Muscle of arm (tissue), 12 donors: ENCODE results near the gene KASH5. TPM values are rescaled to one million over a fixed set of nuclear protein-coding genes. Genes with fewer than 3 reads are reported as not detected.
"Not testable (repeated sequence)": the region's sequence is repeated elsewhere in the genome, so short reads cannot be mapped to it uniquely, and the experiment has no call there.

Experiments
- DNase-seq: peaks from one replicate; pipeline ENCODE4 v3.0.0-alpha.2; 2013
- polyA plus RNA-seq, 12 donors: library from polyadenylated mRNA; unstranded; fragments of 120-200 nt; gene quantifications; one replicate each; pipeline ENCODE4 v1.2.1, GENCODE V29; 2013; ENCODE audit not compliant: insufficient read length in 12 of 12

The KASH5 gene
- polyA plus RNA-seq, 12 donors = 0.26 TPM; not detected in 11

GRCh38 chr19:49455773-49456172, 67.7 kb downstream of the KASH5 start:
- peak; percentile 82 for DNase-seq

GRCh38 chr19:49456326-49456725, 68.3 kb downstream of the KASH5 start:
- no peak for DNase-seq

GRCh38 chr19:49458567-49458903, 70.5 kb downstream of the KASH5 start:
- no peak for DNase-seq

- no peak for DNase-seq
Measured at GRCh38 chr19:49459388-49459787, 71.3 kb downstream of the KASH5 start.

- DNase-seq = not testable (repeated sequence)
Measured at GRCh38 chr19:49461130-49461529, 73.1 kb downstream of the KASH5 start.

- DNase-seq = no peak
Measured at GRCh38 chr19:49461656-49462055, 73.6 kb downstream of the KASH5 start.

GRCh38 chr19:49462492-49462891, 74.4 kb downstream of the KASH5 start:
- DNase-seq = no peak

- no peak for DNase-seq
Measured at GRCh38 chr19:49463960-49464740, 76.1 kb downstream of the KASH5 start.

- DNase-seq = no peak
Measured at GRCh38 chr19:49465371-49465770, 77.3 kb downstream of the KASH5 start.

Other genes with a start within 250 kb of the KASH5 start
- 100 to 1,000 TPM in 10 of 12 donors, 10 to 100 TPM in 1, not detected in 1; 66.9 to 170 (median 128) TPM for gene HRC, start 232.9 kb upstream of the KASH5 start, polyA plus RNA-seq
- gene TRPM4, start 230.5 kb upstream of the KASH5 start, polyA plus RNA-seq = 10 to 100 TPM in 11 of 12 donors, not detected in 1; 21.5 to 51.8 (median 32.3) TPM
- gene SLC6A16, start 63.1 kb upstream of the KASH5 start, polyA plus RNA-seq = 1 to 10 TPM in 8 of 12 donors, under 1 TPM in 2, not detected in 2; 0.72 to 2.1 (median 1.7) TPM
- 10 to 100 TPM in 10 of 12 donors, 1 to 10 TPM in 1, not detected in 1; 6.8 to 29.3 (median 18.5) TPM for gene CD37, start 52.8 kb upstream of the KASH5 start, polyA plus RNA-seq
- 100 to 1,000 TPM in 2 of 12 donors, 10 to 100 TPM in 9, not detected in 1; 46.6 to 107 (median 62.5) TPM for gene TEAD2, start 25.8 kb upstream of the KASH5 start, polyA plus RNA-seq
- 1 to 10 TPM in 9 of 12 donors, under 1 TPM in 1, not detected in 2; 0.89 to 3.6 (median 1.6) TPM for gene DKKL1, start 24.4 kb upstream of the KASH5 start, polyA plus RNA-seq
- gene PTH2, start 35.2 kb downstream of the KASH5 start, polyA plus RNA-seq = not detected
- gene GFY, start 37.1 kb downstream of the KASH5 start, polyA plus RNA-seq = under 1 TPM in 1 of 12 donors, not detected in 11; 0.13 TPM
- gene SLC17A7, start 53.3 kb downstream of the KASH5 start, polyA plus RNA-seq = 1 to 10 TPM in 6 of 12 donors, under 1 TPM in 4, not detected in 2; 0.68 to 1.8 (median 1.1) TPM
- 10 to 100 TPM in 11 of 12 donors, not detected in 1; 31.0 to 56.8 (median 38.9) TPM for gene PIH1D1, start 63.6 kb downstream of the KASH5 start, polyA plus RNA-seq
- 10 to 100 TPM in 4 of 12 donors, 1 to 10 TPM in 7, not detected in 1; 7.3 to 19.4 (median 9.1) TPM for gene ALDH16A1, start 65.0 kb downstream of the KASH5 start, polyA plus RNA-seq
- 1 to 10 TPM in 10 of 12 donors, not detected in 2; 1.8 to 8.7 (median 2.7) TPM for gene FLT3LG, start 86.0 kb downstream of the KASH5 start, polyA plus RNA-seq
- gene RPL13A, start 99.4 kb downstream of the KASH5 start, polyA plus RNA-seq = 1,000 to 10,000 TPM in 11 of 12 donors, 100 to 1,000 TPM in 1; 824 to 4,594 (median 3,921) TPM
- 1,000 to 10,000 TPM in 11 of 12 donors, not detected in 1; 2,121 to 3,613 (median 3,007) TPM for gene RPS11, start 108.2 kb downstream of the KASH5 start, polyA plus RNA-seq
- gene FCGRT, start 124.4 kb downstream of the KASH5 start, polyA plus RNA-seq = 100 to 1,000 TPM in 11 of 12 donors, not detected in 1; 117 to 198 (median 164) TPM
- gene RCN3, start 139.8 kb downstream of the KASH5 start, polyA plus RNA-seq = 100 to 1,000 TPM in 1 of 12 donors, 10 to 100 TPM in 10, not detected in 1; 34.9 to 102 (median 45.9) TPM
- gene NOSIP, start 192.3 kb downstream of the KASH5 start, polyA plus RNA-seq = 10 to 100 TPM in 11 of 12 donors, not detected in 1; 25.7 to 60.7 (median 52.9) TPM
- gene PRRG2, start 193.1 kb downstream of the KASH5 start, polyA plus RNA-seq = 1 to 10 TPM in 3 of 12 donors, under 1 TPM in 7, not detected in 2; 0.17 to 3.1 (median 0.61) TPM
- gene PRR12, start 202.9 kb downstream of the KASH5 start, polyA plus RNA-seq = 10 to 100 TPM in 11 of 12 donors, not detected in 1; 11.6 to 25.6 (median 14.3) TPM